GM19240 (cell line): ENCODE results near the gene QRFPR.
"Not testable (repeated sequence)": the region's sequence is repeated elsewhere in the genome, so short reads cannot be mapped to it uniquely, and the experiment has no call there.

ENCODE experiments used
- DNase-seq: peaks from one replicate; pipeline ENCODE4 v3.0.0; 2011; ENCODE audit warnings: low spot score; ENCODE audit not compliant: insufficient read length

QRFPR gene

DNA sequence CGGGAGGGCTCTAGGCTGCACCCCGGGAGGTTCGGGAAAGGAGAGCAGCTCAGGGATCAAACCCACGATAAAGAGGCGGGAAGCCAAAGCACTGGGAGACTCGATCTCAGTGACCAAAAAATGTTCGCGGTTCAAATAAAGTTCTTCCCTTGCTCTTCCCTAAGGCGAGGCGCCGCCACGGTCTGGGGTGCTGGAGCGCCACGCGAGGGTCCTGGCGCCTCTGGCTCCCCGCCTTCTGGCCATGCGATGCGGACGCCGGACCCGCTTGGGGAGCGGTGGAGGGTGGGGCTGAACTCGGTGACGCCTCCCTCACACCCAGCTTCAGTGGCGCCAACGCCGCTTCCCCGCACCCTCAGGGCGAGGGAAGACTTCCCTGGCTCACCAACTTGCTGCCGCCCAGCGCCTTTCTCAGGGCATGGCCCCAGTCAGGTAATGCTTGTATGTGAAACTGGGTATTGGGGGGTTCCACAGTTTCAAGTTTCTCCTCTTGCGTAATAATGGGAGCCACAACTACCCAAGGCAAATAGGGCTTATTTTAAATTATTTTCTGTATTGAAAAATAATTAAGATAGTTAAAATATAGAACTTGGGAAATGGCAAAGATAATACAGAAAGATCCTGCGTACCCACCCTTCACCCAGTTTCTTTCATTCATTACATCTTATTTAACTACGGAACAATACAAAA lies at the start of gene QRFPR:
Gene QRFPR (minus strand): TSS at position 243 of the 687 bp plus-strand sequence. CDS start 371 bp downstream, outside the sequence.
- no peak for DNase-seq

DNA sequence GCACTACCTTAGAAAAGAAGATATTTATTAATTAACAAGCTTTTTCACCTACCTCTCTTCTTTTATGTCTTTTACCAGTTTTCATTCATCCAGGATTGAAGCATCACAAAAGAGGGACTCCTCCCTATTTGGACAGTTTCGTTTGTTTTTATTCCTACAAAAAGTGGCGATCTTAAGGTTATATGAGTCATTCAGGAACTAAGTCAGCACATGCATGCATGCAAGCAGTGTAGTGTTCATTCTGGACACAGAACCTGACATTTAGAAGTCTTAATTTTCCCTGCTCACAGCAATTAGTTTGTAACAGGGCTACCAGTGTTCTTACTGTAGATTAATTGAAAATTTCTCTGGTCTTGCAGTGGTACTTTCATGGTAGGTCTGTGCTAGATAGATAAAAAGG lies 47.9 kb upstream of the QRFPR start:
- DNase-seq, result no peak

DNA sequence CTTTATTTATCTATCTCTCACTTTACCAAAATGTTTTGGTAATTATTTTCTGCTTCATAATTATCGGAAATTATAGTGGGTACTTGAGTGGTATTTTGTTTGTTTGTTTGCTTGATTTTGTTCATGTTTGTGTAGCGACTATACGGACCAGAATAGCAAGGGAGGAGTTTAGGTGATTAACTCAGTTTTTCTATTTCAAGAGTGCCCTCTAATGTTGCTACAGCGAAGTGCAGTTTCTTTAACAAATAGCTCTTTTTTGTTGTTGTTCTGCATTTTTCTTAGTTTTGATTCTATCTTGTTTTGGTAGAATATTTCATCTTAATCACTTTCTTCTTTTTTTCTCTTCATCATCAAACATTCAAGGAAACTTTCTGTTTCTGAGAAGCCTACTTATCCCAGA lies 40.8 kb upstream of the QRFPR start:
- DNase-seq, result no peak

DNA sequence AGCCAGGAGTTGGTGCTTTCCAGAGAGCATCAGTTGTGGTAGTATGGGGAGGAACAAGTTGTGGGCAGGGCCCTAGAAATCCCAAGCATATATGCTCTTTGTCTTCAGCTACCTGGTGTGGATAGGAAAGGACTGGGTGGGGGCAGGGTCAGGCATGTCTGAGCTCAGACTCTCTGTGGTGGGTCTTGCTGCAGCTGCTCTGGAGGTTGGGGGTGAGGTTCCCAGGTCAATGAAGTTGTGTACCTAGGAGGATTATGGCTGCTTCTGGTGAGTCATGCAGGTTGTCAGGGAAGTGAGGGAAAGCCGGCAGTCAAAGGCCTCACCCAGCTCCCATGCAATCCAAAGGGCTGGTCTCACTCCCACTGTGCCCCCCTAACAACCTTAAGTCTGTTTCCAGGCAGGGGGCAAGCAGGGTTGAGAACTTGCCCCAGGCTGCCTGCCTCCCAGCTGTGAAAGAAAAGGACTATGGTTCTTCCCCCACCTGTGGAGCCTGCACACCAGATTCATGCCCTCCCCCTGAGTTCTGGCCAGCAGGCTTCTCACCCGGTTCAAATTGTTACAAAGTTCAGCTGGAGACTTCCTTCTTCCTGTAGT lies 30.4 kb upstream of the QRFPR start:
- DNase-seq, result no peak

DNA sequence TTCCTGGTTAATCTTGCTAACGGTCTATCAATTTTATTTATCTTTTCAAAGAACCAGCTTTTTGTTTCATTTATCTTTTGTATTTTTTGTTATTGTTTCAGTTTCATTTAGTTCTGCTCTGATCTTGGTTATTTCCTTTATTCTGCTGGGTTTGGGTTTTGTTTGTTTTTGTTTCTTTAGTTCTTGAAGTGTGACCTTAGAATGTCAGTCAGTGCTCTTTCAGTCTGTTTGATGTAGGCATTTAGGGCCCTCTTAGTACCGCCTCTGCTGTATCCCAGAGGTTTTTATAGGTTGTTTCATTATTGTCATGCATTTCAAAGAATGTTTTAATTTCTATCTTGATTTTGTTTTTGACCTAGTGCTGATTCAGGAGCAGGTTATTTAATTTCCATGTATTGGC lies 27.7 kb upstream of the QRFPR start:
- not testable (repeated sequence) for DNase-seq

DNA sequence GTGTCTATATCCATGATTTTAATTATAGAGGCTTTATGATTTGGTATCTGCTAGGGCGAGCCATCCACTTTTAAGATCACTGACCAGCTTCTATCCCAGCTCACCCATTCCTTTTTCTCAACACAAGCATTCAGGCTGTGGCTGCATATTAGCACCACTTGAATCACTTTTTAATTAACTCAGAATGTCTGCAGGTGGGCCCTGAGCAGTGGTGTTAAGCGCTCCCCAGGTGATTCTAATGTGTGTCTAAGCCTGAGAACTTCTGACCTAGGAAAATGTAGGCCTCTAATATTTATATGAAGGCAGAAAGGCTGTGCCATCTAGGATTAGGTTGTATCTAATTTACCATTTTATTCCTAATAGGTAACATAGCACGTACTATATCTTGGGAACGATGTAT lies 19.8 kb upstream of the QRFPR start:
- no peak for DNase-seq

DNA sequence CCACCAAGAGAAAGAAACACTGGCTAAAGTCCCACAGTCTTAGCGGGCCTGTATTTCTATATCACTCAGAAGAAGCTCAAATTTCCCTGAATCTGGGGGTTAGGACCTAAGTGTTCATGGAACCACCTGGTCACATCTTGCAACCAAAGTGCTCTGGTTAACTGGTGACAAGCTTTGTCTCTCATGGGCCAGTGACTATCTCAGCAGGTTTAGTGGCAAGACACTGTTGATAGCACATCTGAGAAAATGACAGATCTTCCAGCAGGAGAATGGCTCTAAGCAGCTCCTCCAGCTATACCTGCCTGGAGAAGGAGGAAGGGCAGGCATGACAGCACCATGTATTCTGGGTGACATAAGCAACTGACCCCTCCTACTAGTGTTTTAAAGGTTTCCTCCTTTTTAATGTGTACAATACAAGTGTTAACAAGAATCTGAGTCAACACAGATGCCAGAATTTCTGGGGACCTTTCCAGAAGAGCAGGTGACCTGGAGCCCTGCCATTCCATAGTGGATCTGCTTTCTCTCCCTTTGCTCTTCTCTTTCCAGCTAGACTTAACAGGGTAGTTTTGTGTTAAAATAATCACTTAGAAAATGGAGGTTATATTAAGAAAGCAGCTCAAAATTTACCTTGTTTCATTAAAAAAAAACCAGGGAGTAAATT lies 17.3 kb upstream of the QRFPR start:
- no peak for DNase-seq

DNA sequence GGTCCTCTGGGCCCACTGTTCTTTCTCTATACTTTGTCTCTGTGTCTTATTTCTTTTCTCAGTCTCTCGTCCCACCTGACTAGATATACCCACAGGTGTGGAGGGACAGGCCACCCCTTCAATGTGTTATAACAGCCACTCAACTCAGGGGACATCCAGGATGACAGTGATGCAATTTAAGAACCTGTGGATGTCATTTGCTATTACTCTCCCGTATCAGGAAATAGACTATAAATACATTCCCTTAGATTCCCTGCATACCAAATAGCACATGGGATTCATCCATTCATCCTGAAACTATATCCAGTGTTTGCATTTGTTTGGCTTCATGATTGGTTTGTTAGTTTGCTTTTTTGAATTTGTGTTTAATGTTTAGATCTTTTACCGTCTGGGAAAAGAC lies 16.6 kb upstream of the QRFPR start:
- DNase-seq, result no peak

DNA sequence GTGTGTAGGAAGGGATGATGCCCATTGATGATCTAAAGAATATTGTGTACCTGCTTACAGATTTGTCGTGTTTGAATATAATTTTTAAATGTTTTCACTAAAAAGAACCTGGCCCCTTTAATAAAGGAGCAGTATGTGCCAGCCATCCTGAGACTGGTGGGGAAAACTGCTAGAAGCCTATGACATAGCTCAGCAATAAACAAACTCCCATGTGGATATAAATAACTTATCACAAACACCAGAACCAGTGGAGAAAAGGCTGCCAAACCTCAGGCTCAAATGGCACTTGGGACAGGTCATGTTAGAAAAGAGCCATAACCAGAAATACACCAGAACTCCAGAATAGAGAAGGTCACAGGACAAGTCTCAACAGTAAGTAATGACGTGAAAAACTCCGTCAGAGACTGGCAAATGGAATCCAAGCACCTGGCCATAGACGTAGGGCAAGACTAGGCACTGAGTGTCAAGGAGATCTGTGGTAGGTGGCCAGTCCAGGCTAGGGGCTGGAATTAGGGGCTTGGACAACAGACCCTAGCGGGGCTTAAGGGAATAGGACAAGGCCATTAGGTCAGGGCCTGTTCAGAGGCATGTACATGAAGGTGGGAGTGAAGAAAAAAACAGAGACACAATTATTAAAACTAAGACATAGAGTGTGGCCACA lies 11.7 kb upstream of the QRFPR start:
- DNase-seq, result no peak

DNA sequence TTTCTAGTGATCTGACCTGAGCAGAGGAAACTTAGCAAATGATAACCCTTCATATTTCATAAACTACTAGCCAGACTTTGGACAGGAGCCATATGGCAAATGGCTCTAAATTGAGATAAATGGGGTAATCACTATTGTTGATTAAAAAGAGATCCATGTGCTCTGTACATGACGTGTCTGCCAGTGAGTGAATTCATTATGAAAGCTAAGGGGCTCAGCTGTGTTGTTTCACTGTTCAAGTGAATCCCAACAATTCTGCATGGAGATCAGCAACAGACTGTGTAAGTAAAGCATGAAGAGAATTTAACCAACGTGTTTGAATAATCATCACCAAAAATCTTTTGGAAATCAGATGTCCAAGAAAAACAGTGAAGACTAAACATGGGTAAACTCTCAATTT lies 9.5 kb upstream of the QRFPR start:
- no peak for DNase-seq

DNA sequence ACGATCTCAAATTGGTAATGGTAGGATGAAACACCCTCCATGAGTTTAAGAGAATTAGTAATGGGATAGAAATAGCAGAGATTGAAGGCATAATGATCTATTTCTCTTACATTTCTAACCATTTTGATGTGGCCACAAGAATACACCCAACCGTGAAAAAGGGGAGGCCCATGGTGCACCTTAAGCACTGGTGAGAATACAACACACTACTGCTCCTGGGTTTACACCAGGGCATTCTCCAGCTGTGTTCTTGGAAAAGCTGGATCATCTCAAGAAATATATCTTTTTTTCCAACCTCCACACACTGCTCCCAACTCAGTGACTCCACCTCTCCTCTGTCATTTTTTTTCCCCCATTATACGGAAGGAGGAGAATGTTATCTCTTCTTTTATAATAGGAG lies 1.5 kb downstream of the QRFPR start:
- DNase-seq, result no peak

DNA sequence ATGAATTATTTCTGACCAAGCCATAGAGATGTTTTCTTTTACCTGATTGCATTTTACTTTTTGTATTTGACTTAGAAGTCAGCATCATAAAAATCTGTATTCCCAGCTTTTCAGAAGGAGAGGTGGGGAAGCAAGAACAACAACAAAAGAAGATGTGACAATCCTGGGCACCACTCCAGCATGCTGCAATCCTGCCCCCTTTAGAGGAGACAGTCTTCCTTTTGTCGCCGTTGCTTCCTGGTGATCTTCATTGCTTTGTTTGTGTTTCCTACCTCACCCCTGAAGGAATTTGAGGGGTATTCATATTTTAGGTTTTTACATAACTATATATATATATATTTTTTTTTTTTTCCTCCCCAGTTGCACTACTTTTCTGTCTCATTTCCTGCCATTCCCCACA lies 3.7 kb downstream of the QRFPR start:
- DNase-seq, result no peak

DNA sequence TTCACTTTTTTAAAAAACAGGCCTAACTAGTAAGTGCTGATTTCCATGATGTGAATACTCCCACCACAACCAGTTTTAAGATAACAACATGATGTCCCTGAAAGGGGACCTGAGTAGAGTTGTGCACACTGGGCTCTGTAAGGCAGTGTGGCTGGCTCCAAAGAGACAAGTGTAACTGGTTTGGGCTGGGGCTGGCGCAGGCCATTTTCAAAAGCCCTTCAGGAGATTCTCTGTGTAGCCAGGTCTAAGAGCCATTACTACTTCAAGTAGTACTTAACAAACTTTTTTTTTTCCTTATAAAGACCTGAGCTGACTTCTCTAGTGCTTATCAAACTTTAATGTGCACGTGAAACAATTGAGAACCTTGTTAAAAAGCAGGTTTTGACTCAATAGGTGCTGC lies 4.3 kb downstream of the QRFPR start:
- no peak for DNase-seq

DNA sequence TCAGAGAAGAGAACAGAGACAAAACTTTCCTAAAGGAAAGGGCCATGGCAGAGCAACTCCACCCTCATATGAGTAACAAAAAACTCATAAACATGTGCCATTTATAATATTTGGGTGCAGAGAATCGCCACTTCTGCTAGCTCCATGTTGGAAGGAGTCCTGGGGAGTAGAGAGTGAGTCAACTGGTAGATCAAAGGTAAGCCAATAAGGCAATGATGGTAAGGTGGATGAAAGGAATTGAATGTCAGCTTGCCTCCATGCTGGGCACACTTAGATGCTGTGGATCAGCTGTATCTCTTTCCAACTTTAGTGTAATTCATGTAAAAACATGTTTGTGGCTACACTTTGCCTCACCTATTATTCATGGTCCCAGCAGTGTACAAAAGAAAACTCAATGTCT lies 4.7 kb downstream of the QRFPR start:
- DNase-seq, result no peak

DNA sequence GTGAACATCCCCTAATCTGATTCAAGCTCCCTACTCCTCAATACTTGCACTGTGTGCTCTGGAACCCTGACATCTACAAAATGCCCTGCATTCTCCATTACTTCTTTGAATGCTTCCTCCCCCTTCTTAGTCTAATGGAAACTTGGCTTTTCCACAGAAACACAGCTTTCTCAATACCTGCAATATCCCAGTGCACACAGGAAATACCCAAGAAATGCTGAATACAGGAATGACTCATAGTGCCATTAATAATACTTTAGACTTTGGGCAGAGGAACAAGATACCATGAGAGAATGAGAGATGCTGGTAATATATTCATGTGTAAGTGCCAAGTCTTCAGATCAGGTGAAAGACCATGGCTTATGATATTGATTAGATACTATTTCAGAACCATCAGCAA lies 5.6 kb downstream of the QRFPR start:
- DNase-seq, result no peak

DNA sequence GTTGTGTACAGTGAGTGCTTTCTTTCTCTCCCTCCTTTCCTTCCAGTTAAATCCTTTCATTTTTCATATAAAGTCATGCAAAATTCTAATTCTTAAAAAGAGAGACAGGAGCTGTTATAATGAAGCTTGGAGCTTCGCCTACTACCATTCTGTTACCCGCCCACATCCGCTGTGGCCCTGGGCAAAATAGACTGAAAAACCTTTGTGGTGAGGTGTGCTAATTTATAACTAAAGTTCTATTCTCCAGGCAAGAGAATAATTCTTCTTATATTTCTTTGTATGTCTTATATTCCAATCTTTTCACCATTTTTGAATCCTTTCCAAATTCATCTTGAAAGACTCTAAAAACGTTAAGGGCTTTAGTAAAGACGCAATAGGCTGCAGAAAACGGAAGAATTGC lies 7.0 kb downstream of the QRFPR start:
- no peak for DNase-seq

DNA sequence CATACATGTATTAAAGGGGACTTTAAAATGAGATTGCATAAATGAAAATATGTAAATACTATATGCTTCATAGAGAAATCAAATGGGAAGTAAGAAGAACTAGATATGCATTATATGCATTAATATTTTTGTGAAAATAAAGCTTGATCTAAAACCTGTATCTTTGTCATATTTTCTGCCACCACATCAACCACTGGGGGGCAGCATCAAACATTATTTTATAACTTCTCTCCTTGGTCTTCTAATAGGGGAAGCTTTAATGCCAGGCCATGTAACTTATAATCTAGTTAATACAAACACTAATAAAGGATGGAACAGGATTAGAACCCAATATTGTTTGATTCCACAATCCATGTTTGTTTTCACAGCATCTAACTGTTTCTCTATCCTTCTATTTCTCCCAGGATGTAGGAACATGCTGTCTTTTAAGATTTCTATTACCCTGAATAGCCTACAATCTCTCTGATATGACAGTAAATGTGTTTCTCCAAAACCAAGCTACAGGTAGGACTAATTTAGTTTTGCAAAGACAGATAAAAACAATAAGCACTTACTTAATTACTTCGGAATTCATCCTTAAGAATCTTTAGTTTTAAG lies 10.0 kb downstream of the QRFPR start:
- DNase-seq, result no peak

DNA sequence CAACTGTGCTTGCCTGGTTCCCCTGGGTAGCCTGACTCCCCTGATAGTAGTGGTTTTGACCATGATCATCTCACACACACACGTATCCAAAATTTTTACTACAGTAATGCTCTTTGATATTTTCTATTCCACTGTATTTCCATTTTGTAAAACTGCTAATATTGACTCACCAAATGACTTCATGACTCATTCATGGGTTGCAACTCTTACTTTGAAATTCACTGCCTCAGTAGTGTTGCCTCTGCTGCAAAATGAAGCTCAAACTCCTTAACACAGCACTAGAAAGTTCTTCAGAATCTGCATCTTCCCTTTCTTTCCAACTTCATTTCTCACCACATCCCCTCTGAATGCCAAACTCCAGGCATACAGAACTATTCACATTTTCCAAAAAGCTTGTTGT lies 20.3 kb downstream of the QRFPR start:
- DNase-seq, result no peak

DNA sequence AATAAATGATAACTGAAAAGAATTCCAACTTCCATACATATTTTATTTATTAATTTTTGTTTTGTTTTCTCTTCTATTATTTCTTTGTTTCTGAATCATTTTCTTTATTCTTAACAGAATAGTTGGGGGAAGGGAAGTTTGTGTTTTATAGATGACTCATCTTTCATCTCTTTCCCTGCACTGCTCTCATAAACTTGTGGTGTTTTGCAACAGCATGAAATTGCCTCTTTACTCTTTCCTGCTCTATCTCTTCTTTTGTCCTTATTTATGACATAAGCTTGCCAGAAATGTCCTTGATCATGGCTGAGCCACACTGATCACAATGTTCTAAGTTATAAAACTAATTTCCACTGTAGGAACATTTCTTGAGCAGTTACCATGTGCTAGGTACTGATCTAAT lies 22.3 kb downstream of the QRFPR start:
- no peak for DNase-seq

DNA sequence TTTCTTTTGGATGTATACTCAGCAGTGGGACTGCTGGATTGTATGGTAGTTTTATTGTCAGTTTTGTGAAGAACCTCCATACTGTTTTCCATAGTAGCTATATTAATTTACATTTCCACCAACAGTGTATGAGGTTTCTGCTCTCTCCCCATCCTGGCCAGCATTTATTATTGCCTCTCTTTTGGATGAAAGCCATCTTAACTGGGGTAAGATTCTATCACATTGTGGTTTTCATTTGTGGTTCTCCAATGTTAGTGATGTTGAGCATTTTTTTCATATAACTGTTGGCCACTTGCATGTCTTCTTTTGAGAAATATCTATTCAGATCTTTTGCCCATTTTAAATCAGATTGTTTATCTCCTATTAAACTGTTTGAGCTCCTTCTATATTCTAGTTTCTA lies 27.6 kb downstream of the QRFPR start:
- DNase-seq, result no peak

DNA sequence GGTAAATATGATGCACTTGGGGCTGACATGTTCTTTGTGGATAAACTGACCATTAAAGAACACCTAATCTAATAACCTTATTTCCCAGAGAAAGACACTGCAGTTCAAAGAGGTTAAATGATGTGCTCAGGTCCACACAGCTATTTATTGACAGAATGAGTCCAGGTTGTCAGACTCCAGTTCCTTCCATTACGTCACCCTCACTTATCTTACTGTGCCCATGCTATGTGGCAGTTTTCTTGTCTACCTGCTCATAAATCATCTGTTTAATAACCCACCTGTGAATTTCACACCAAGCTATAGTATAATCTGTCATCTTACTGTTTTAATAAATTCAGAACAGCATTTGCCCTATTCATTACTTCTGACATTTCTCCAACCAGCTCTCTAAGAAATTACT lies 36.7 kb downstream of the QRFPR start:
- DNase-seq, result no peak

DNA sequence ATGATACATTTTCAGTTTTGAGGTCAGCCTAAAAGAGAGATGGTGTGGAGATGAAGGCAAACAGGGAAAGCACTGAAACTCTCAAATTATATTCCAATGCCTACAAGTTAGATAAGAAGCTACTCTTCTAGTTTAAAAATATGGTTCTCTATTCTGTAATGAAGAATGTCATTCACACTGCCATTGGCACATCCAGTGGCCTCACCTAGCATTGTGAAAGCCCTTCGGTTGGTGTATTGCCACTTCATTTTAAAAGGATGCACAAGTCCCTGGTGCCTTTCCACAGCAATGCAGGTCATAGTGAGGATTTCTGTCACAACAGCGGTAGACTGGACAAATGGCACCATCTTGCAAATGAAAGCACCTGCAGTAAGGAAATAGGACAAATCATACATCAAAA lies 40.6 kb downstream of the QRFPR start:
- DNase-seq, result no peak
